HG02884 (cell line): ENCODE measurements around the gene WNK2.

Experiments
- ATAC-seq: cut with Tn5 transposase; IDR thresholded peaks from one replicate; pipeline ENCODE4 v1.9.1; 2021; ENCODE audit warnings: mild to moderate bottlenecking, moderate library complexity; ENCODE audit not compliant: unreplicated experiment

Gene WNK2

DNA sequence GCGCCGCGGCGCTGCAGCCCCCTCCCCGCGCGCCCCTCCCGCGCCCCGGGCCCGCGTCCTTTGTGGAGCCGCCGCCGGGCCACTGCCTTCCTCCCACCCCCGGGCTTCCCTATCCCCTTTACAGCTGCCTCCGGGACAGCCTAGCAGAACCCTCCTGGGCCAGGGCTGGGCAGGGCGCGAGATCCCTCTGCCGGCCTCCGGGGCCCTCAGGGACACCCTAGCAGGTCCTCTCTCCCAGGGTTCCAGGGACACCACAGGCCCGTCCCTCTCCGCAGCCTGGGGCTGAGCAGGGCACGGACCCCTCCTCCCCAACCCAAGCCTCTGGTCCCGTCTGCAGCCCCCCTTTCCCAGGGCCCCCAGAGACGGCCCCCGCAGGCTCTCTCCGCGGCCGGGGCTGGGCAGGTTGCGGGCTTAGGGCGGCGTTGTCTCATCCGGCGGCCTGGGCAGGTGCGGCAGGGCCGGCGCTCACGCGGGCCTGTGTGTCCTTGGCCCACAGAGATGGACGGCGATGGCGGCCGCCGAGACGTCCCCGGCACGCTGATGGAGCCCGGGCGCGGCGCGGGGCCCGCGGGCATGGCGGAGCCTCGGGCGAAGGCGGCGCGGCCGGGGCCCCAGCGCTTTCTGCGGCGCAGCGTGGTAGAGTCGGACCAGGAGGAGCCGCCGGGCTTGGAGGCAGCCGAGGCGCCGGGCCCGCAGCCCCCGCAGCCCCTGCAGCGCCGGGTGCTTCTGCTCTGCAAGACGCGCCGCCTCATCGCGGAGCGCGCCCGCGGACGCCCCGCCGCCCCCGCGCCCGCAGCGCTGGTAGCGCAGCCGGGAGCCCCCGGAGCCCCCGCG, 710 bp downstream of the WNK2 start:
- no peak for ATAC-seq

DNA sequence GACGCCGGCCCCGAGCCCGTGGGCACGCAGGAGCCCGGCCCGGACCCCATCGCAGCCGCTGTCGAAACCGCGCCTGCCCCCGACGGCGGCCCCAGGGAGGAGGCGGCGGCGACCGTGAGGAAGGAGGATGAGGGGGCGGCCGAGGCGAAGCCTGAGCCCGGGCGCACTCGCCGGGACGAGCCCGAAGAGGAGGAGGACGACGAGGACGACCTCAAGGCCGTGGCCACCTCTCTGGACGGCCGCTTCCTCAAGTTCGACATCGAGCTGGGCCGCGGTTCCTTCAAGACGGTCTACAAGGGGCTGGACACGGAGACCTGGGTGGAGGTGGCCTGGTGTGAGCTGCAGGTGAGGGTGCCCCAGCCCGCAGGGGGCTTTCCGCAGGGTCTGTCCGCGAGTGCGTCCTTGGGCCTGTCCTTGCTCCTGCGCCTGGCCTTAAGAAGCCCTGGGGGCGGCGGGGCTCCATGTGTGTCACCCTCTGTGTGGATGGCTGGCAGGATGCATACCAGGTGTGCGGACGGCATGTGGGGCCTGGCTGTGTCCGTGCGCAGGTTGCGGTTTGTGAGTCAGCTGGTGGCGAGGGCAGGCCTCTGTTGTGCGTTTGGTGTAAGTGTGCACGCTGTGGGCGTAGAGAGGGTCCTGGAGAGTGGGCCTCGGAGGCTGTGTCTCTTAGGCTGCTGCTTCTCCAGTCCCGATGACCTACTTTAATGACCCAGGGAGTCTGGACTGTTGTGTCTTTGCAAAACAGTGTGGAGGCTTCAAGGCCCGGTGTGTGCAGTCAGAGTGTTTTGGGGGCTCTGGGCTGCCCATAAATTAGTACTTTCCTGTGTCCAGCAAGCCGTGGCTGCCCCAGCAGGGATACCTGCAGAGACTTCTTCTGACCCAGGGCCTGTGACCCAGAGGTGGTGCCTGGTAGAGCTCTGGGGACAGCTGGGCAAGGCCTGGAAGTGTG, 1.6 kb downstream of the WNK2 start:
- ATAC-seq: no peak

DNA sequence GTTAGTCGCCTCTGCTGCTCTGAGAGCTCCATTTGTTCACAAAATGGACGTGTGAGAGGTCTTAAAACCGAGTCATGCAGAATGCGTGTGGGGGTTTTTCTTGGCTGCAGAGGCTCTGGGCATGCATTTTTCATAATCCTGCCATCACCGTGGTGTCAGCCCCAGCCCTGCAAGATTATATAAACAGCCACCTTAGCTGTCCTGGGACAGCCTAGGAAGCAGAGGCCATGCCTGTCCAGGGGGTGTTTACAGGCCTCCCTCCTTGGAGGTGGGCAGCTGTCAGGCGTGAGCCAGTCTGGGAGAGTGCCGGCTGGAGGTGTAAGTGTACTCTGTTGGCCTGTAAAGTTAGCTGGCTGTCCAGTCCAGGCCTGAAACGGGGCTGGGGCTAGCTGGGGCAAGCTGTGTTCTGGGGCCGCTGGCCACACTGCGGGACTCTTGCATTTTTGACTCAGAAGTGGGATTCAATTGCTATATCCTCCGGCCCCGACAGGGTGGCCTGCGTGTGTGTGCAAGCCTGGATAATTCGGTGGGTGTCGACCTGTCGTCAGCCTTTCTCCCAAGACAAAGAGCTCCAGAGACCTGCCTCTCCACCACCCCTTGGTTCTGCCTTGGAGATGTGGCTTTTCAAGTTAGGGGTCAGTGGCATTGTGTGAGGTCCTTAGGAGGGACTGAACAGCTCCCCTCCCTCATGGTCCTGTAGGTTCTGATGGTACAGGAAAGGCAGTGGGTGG, 2.4 kb downstream of the WNK2 start:
- no peak for ATAC-seq

DNA sequence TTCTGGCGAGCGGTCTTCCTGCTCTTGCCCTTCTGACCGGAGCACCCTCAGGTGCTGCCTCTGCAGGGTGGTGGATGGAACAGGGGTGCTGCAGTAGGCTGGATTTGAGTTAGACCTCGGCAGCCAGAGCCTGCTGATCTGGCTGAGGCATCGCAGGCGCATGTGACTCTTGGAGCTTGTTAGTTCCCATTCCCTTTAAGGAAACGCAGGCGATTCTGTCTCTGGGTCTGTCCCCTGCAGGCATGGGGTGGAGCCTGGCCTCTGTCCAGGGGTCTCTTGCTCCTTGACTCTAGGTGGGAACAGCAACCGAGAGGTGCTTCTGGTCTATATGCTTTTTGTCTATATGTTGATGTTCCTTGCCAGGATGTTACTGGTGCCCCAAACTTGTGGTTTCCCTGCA, 3.1 kb downstream of the WNK2 start:
- ATAC-seq: no peak

DNA sequence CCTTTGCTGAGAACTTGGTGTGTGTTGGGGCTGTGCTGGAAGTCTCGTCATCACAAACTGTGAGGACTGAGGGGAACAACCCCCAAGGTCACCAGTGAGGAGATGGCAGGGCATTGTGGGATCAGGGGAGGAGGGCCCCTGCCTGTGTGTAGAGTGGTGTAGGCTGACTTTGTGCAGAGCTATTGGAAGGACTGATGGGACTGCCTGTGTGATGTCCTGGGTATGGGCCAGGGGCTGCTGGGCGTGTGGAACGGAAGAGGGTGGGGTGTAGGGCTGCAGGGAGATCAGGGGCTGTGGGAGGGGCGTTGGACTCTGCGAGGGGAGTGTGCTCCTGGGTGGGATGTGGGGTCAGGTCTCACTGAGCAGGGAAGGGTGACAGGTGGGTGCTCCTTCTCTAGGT, 3.6 kb downstream of the WNK2 start:
- ATAC-seq: no peak

DNA sequence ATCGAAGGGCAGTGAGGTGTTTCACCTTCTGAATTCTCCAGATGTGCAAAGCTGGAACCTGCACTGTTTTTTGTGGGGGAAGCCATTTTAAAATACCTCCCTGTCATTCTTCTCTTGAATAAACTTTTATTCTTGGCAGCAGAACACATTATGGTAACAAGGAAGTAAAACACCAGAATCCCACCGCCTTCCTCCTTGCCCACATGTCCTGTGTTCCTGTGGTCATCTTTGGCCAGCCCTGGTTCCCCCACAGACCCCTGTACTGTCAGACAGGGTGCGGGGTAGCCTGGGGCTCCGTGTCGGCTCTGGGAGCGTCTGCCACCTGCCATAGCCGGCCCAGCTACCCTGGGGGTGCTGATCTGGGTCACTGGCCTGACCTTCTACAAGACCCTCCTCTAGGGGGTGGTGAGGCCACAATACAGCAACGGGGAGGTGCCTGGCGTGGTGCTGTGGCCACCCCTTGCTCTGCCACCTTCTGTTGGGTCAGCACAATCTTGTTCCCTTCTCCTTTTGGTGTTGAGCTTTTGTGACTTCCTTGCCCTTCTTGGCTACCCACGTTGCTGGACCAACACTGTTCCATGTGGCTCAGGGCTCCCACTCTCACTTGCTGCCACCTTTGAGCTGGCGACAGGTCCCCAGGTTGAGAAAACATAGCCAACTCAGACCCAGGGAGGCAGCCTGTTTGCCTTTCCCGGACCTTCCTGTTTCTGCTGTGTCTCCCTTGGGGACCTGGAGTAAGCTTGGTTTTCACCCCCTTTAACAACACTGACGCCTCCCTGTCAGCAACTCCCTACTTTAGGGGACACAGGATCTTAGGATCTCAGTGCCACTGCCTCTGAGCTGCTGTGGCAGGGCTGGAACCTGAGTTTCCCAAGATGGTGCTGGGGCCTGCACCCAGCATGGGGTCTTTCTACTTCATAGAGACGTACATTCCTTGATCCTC, 4.8 kb downstream of the WNK2 start:
- no peak for ATAC-seq

DNA sequence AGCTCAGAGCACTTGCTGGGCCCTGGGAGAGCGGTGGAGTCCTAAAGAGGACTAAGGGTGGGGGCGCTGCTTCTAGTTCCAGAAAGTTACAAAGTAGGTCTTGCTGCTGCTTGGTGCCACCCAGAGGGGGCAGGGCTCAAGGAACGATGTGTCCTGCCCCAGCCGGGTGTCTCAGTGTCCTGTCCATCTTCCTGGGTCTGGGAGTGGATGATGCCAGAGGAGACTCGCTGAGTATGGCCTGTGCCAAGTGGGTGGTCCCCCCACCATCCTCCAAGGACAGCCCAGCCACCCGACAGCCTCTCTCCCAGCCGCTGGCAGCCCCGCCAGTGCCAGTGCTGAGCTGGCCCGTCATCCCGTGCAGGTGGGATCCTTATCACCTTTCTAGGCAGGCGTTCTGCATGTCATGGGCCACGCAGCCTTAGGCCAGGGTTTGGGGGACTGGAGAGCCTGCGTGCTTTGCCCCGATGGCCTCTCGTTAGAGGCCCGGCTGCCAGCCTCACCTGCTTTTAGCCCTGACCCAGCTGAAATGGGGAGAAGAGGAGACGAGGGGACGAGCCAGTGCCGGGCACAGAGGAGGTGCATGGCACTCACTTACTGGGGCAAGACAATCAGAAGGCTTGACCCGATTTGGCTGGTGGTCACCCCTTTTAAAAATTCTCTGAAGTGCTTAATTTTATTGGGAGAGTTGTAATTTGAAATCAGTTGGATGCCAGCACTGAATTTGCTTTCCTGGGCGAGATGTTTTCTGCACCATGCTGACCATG, 5.6 kb downstream of the WNK2 start:
- no peak for ATAC-seq

DNA sequence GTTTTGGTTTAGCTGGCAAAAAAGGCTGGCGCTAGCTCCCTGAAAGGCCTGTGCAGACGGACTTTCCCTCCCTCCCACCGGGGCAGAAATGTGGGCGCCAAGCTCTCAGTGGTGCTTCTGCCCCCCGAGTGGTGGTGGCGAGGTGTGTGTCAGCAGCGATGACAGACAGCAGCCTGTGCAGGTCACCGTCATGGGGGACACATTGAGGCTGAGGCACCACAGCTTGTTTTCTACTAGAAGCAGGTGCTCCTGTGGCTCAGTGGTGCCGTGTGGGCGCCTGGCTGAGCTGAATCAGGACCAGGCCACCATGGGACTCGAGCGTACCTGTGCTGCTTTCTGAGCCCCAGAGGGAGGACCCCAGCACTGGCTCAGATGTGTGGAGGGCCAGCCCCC, 6.2 kb downstream of the WNK2 start:
- no peak for ATAC-seq

DNA sequence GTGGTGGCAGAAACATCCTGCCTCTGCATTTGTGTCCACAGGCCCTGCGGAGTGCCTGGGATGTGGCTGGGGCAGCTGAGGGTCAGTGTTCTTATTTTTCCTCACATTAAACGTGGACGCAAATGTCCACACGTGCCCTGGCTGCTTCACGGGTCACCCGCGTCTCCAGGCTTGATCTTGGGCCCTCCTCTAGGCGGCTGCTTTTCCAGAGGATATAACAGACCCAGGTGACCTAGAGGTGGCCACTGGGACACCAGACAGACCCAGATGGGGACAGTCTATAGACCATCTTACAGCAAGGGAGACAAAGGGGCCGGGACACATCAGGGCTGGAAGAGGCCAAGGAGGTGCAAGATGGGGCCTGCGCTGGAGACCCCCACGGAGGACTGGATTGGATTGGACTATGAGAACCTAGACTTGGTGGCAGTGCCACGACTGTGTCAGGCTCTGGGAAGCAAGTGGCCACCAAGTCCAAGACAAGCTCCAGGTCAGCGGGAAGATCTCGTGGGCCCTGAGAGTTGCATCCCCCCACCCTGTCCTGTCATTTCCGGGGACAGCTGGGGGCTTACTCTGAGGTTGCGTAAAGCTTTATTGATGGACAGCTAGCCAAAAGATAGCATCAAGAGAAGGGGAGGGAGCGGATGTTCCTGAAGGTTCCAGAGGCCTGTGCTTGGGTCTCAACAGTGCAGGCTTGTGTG, 6.9 kb downstream of the WNK2 start:
- no peak for ATAC-seq

DNA sequence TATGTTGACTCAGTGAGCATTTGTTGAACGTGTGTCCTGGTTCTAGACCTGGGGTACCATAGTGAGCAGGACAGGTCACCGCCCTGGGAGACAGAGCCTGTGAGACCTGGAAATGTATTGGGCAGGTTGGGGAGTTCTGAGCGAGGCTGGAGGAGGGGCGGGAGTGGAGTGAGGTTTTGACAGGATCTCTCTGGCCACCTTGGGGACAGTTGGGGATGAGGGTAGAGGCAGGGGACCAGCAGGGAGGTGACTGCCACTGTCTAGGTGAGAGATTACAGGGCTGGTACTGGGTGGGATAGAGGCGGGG, 7.4 kb downstream of the WNK2 start:
- no peak for ATAC-seq

DNA sequence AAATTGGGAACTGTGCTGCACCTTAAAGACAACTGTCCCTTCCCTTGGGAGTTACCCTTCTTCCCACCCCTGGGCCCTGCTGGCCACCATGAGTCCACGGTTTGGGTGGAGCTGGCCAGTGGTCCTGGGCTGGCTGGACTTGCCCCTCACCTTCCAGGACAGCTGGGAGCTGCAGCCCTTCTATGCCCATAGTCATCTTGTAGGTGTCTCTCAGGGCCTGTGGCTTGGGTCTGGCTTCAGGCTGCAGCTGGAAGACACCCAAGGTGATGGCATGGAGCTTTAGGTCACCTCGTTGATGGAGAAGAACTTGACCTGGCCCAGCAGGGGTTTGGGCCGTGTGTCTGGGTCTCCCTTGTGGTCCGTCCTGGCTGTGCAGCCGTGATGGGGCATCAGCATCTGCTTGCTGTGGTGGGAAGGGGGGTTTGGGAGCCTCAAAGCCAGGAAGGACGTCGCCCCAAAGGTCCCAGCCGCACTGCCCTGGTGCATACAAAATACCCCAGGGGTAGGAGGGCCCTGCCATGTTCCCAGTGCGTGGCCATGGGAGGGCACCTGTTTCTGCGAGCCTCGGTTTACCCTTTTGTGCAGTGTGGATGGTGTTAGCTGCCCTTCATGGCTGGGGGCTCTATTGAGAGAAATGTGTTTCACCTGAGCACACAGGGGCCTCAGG, 8.9 kb downstream of the WNK2 start:
- ATAC-seq: no peak

DNA sequence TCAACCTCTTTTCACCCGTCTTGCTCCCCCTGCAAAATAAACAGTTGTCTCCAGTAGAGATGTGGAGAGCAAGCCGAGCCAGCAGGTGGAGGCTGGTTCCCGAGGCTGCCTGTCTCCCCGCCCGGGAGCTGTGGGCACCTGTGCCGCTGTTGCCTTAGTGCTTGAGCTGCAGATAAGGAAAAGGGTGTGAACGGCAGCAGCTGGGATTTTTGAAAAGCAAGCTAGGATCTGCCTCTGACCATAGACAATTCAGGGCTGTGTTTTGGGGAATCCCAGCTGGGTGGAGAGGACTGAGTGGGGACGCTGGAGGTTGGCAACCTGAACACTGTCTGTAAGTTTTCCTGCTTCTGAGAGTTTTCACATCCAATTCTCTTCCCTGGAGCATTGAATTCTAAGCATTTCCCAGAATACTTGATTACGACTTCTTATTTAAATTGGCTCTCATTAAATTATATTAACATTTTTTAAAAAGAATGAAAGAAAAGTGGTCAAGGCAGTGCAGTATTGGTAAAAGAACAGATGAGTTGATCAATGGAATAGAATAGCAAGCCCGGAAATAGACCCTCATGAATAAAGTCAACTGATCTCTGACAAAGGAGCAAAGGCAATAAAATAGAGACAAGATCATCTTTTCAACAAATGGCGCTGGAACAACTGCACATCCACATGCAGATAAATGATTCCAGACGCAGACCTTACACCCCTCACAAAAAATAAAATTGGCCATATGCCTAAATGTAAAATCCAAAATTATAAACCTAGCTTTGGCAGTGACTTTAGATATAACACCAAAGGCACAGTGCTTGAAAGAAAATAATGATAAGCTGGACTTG, 9.7 kb downstream of the WNK2 start:
- no peak for ATAC-seq

DNA sequence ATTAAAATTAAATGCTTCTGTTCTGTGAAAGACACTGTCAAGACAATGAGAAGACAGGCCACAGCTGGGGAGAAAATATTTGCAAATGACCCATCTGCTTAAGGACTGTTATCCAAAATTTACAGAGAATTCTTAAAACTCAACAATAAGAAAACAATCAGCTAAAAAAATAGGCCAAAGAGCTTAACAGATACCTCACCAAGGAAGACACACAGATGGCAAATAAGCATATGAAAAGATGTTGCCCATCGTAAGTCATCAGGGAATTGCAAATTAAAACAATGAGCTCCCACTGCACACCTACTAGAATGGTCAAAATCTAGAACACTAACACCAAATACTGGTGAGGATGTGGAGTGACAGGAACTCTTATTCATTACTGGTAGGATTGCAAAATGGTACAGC, 10.3 kb downstream of the WNK2 start:
- no peak for ATAC-seq

DNA sequence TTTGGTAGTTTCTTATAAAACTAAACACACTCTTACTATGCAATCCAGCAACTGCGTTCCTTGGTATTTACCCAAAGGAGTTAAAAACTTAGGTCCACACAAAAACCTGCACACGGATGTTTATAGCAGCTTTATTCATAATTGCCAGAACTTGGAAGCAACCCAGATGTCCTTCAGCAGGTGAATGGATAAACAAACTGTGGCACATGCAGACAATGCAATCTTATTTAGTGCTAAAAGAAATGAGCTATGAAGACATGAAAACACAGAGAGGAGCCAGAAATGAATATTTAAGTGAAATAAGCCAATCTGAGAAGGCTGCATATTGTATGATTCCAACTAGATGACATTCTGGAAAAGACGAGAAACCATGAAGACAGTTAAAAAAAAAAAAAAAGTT, 10.7 kb downstream of the WNK2 start:
- no peak for ATAC-seq

DNA sequence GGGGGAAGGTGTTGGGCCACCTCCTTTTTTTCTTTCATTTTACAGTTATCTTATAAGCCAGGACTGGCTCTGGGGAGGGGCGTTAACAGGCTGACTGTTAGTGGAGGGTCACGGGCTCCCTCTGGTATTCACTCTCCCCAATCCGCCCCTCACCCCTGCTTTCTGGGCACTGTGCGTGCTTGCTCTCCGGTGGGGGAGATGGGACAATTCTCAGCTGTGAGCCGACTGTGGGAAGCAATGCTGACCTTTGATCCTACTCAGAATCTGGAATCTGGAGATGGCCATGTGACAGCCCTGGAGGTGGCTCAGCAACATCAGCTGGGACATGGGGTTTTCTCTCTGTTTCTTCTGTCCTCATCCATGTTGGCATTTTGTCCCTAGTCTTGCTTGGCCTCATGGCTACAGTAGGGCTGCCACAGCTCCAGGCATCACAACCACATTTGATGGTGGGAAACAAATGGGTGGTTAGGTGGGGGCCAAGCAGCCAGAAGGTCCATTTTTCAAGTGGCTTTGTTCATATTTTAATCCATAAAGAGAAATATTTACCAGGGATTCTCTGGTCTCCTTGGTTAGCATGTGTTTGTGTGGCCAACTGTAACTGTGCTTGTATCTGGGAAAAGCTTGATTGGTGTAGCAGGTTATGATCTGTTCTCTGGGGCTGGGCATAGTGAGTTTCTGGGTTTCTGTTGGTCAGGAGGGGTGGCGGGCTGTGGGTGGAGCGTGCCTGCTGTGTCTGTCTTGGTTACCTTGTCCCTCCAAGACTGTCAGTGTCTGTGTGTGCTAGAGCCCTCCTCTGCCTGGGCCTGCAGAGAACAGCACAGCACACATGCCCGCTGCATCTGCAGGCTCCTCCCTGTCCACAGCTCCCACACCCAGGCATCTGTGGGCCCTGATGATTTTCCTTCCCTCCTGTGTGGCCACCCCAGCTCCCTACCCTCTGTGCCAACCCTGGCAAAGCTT, 12.4 kb downstream of the WNK2 start:
- no peak for ATAC-seq

DNA sequence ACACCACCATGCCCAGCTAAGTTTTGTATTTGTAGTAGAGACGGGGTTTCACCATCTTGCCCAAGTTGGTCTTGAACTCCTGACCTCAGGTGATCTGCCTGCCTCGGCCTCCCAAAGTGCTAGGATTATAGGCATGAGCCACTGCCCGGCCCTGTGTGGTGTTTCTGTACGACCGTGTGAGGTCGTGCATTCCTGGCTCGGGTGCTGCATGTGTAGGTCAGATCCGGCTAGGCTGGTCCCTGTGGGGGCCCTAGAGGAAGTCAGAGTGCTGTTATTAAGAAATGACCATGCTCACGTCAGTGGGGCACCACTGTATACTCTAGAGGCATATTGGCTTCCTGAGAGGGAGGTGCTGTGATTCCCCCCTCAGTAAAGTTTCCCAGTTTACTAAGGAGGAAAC, 13.7 kb downstream of the WNK2 start:
- ATAC-seq: no peak
